OCI-LY1 (cell line): ENCODE results near the gene CCDC93.

Source experiments
- H2AFZ ChIP-seq: fragments of 200-600 bp; sonication (generic), shearing (Covaris generic); 2 replicates; pipeline ENCODE4 v1.6.0; 2014; ENCODE audit warnings: antibody characterized with exemption, mild to moderate bottlenecking, low read length
- H3F3A ChIP-seq: fragments of 200-600 bp; sonication (generic), shearing (Covaris generic); 2 replicates; pipeline ENCODE4 v1.6.0; 2014; ENCODE audit warnings: mild to moderate bottlenecking, antibody characterized with exemption, low read length, moderate library complexity; ENCODE audit not compliant: insufficient read depth
- H3K27ac ChIP-seq: fragments of 200-600 bp; sonication (generic); 2 replicates; pipeline ENCODE4 v1.5.1; 2014; ENCODE audit warnings: low read length, mixed run types, mild to moderate bottlenecking, low read depth; ENCODE audit not compliant: poor library complexity, severe bottlenecking
- H3K27me3 ChIP-seq: fragments of 200-600 bp; sonication (generic); 2 replicates; pipeline ENCODE4 v1.6.0; 2014; ENCODE audit warnings: antibody characterized with exemption, mild to moderate bottlenecking, low read length, moderate library complexity; ENCODE audit not compliant: insufficient read depth
- H3K36me3 ChIP-seq: fragments of 200-600 bp; sonication (generic); 2 replicates; pipeline ENCODE4 v1.6.1; 2014; ENCODE audit warnings: mild to moderate bottlenecking, antibody characterized with exemption, low read length, moderate library complexity, mixed read lengths; ENCODE audit not compliant: insufficient read depth
- H3K4me1 ChIP-seq: fragments of 200-600 bp; sonication (generic); 2 replicates; pipeline ENCODE4 v1.5.1; 2014; ENCODE audit warnings: mild to moderate bottlenecking, low read length, moderate library complexity; ENCODE audit not compliant: insufficient read depth, severe bottlenecking
- H3K4me2 ChIP-seq: fragments of 200-600 bp; sonication (generic), shearing (Covaris generic); 2 replicates; pipeline ENCODE4 v1.6.1; 2014; ENCODE audit warnings: low read length
- H3K4me3 ChIP-seq: fragments of 200-600 bp; sonication (generic); 2 replicates; pipeline ENCODE4 v1.5.1; 2014; ENCODE audit warnings: low read length, low read depth, mild to moderate bottlenecking, mixed read lengths; ENCODE audit not compliant: poor library complexity, severe bottlenecking
- H3K79me2 ChIP-seq: fragments of 200-600 bp; shearing (Covaris generic); 2 replicates; pipeline ENCODE4 v1.6.1; 2016; ENCODE audit warnings: mixed run types, low read length, mixed read lengths; ENCODE audit not compliant: insufficient read depth
- H3K9ac ChIP-seq: fragments of 200-600 bp; sonication (generic), shearing (Covaris generic); 2 replicates; pipeline ENCODE4 v1.6.1; 2014; ENCODE audit warnings: mild to moderate bottlenecking, low read length, mixed read lengths
- H3K9me2 ChIP-seq: fragments of 200-600 bp; sonication (generic), shearing (Covaris generic); 2 replicates; pipeline ENCODE4 v1.6.1; 2014; ENCODE audit warnings: low read depth, mild to moderate bottlenecking, low read length, mixed read lengths
- H3K9me3 ChIP-seq: fragments of 200-600 bp; shearing (Covaris generic); 2 replicates; pipeline ENCODE4 v1.6.1; 2014; ENCODE audit warnings: low read length, mixed read lengths
- H4K20me1 ChIP-seq: fragments of 200-600 bp; sonication (generic), shearing (Covaris generic); 2 replicates; pipeline ENCODE4 v1.6.0; 2016; ENCODE audit warnings: mild to moderate bottlenecking, low read length; ENCODE audit not compliant: insufficient read depth
- CTCF ChIP-seq: fragments of 200-600 bp; sonication (generic), shearing (Covaris generic); IDR thresholded peaks from 2 replicates; pipeline ENCODE4 v1.5.1; 2017; ENCODE audit warnings: mild to moderate bottlenecking, antibody characterized with exemption, low read length, moderate library complexity, mixed read lengths
- EZH2 ChIP-seq: fragments of 200-600 bp; sonication (generic), shearing (Covaris generic); IDR thresholded peaks from 2 replicates; pipeline ENCODE4 v1.8.0; 2017; ENCODE audit warnings: borderline replicate concordance, mixed run types, mild to moderate bottlenecking, antibody characterized with exemption, low read length, moderate library complexity, mixed read lengths

The CCDC93 gene

GRCh38 chr2:117935954-117936353 is 77.9 kb downstream of the CCDC93 start:
- no peak overlapping the region for H2AFZ ChIP-seq

GRCh38 chr2:117935456-117935855 is 78.4 kb downstream of the CCDC93 start:
- Histone ChIP-seq H3K79me2 (no peaks in the 10 kb centered on the region), H3K9ac (no peak overlapping the region), H3F3A (no peaks in the 10 kb centered on the region), H3K4me2 (no peak overlapping the region), H3K36me3 (peaks cover 76% of the 10 kb centered on the region), H4K20me1 (no peaks in the 10 kb centered on the region), H3K4me1 (no peaks in the 10 kb centered on the region), H3K4me3 (no peak overlapping the region), H3K9me3 (no peaks in the 10 kb centered on the region), H2AFZ (no peak overlapping the region), H3K27me3 (no peaks in the 10 kb centered on the region), H3K9me2 (no peaks in the 10 kb centered on the region), H3K27ac (no peak overlapping the region)
- TF ChIP-seq EZH2 (no peak), CTCF (no peak)

More at GRCh38 chr2:117935954-117936353, 77.9 kb downstream of the CCDC93 start:
- Histone ChIP-seq H3F3A (no peaks in the 10 kb centered on the region), H4K20me1 (no peaks in the 10 kb centered on the region), H3K36me3 (peaks cover 76% of the 10 kb centered on the region), H3K4me1 (no peaks in the 10 kb centered on the region), H3K27ac (no peak overlapping the region), H3K4me2 (no peak overlapping the region), H3K9me2 (no peaks in the 10 kb centered on the region), H3K9me3 (no peaks in the 10 kb centered on the region), H3K9ac (no peak overlapping the region), H3K27me3 (no peaks in the 10 kb centered on the region), H3K79me2 (no peaks in the 10 kb centered on the region), H3K4me3 (no peak overlapping the region)
- no peak for TF ChIP-seq CTCF
- TF ChIP-seq EZH2 = no peak

GRCh38 chr2:117933884-117934354 is 80.0 kb downstream of the CCDC93 start:
- H2AFZ ChIP-seq = no peak overlapping the region
- no peaks in the 10 kb centered on the region for H3F3A ChIP-seq
- H3K9me3 ChIP-seq = no peaks in the 10 kb centered on the region
- H3K36me3 ChIP-seq = peaks cover 76% of the 10 kb centered on the region
- H3K4me1 ChIP-seq = no peaks in the 10 kb centered on the region
- no peaks in the 10 kb centered on the region for H3K79me2 ChIP-seq
- TF ChIP-seq CTCF (no peak), EZH2 (no peak)
- H3K27ac ChIP-seq = no peak overlapping the region
- H3K4me2 ChIP-seq = no peak overlapping the region
- H3K9me2 ChIP-seq = no peaks in the 10 kb centered on the region
- H3K27me3 ChIP-seq = no peaks in the 10 kb centered on the region
- H3K9ac ChIP-seq = no peak overlapping the region
- H4K20me1 ChIP-seq = no peaks in the 10 kb centered on the region
- no peak overlapping the region for H3K4me3 ChIP-seq
